GM12874 (cell line): Measurements from ENCODE around the gene NECTIN4.

Experiments
- CTCF ChIP-seq: IDR thresholded peaks from 2 replicates; pipeline ENCODE4 v1.5.1; 2011; ENCODE audit warnings: low read depth, mild to moderate bottlenecking, control low read depth, low read length, moderate library complexity; ENCODE audit not compliant: insufficient read depth

Gene NECTIN4

GRCh38 chr1:161085165-161085564, 4.2 kb downstream of the NECTIN4 start:
- no peak for TF ChIP-seq CTCF

GRCh38 chr1:161084597-161084988, 4.8 kb downstream of the NECTIN4 start:
- no peak for TF ChIP-seq CTCF

GRCh38 chr1:161083748-161084596, 5.4 kb downstream of the NECTIN4 start:
- no peak for TF ChIP-seq CTCF

GRCh38 chr1:161082996-161083747, 6.2 kb downstream of the NECTIN4 start:
- TF ChIP-seq CTCF, result no peak

GRCh38 chr1:161082483-161082882, 6.9 kb downstream of the NECTIN4 start:
- no peak for TF ChIP-seq CTCF

GRCh38 chr1:161081519-161081918, 7.8 kb downstream of the NECTIN4 start:
- TF ChIP-seq CTCF, result no peak
